Measurements from ENCODE around the gene STPG4.

- TF ChIP-seq, protein P1, sequence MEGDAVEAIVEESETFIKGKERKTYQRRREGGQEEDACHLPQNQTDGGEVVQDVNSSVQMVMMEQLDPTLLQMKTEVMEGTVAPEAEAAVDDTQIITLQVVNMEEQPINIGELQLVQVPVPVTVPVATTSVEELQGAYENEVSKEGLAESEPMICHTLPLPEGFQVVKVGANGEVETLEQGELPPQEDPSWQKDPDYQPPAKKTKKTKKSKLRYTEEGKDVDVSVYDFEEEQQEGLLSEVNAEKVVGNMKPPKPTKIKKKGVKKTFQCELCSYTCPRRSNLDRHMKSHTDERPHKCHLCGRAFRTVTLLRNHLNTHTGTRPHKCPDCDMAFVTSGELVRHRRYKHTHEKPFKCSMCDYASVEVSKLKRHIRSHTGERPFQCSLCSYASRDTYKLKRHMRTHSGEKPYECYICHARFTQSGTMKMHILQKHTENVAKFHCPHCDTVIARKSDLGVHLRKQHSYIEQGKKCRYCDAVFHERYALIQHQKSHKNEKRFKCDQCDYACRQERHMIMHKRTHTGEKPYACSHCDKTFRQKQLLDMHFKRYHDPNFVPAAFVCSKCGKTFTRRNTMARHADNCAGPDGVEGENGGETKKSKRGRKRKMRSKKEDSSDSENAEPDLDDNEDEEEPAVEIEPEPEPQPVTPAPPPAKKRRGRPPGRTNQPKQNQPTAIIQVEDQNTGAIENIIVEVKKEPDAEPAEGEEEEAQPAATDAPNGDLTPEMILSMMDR (conservative IDR thresholded peaks at IDR 0.05): no peak
- no peak for TF ChIP-seq EZH2 (IDR thresholded peaks at IDR 0.05; ENCODE audit: low read depth)
Measured at GRCh38 chr2:47179388-47179787, 24.3 kb upstream of the STPG4 start.
